ENCODE results near the gene MED25.

Gene MED25

DNA sequence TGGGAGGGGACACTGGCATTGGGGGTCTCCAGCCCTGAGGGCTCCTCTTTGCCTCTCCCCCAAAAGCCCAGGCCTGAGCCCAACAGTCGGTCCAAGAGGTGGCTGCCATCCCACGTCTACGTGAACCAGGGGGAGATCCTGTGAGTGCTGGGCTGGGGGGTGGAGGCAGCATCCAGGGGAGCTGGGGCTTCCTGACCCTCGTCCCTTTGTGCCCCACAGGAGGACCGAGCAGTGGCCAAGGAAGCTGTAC, 39.7 kb downstream of the MED25 start:
- peak overlapping the region; percentile 62 for H3K27ac Mint-ChIP-seq
- ATAC-seq (replicated peaks) (no peak), DNase-seq (no peak)
- peaks cover 13 to 41% of the 10 kb centered on the region in 2 donors for H3K4me1 Mint-ChIP-seq
- no peaks in the 10 kb centered on the region for H3K27me3 Mint-ChIP-seq
- peaks cover 40 to 58% of the 10 kb centered on the region in 2 donors for H3K36me3 Mint-ChIP-seq
- H3K4me3 Mint-ChIP-seq = no peak overlapping the region
- H3K9me3 Mint-ChIP-seq = no peaks in the 10 kb centered on the region

- Mint-ChIP-seq H3K9me3 (no peaks in the 10 kb centered on the region), H3K36me3 (peaks cover 45 to 63% of the 10 kb centered on the region in 2 donors), H3K4me1 (peaks cover 15 to 41% of the 10 kb centered on the region in 2 donors), H3K27ac (peak overlapping the region; percentile 75), H3K4me3 (no peak overlapping the region), H3K27me3 (no peaks in the 10 kb centered on the region)
- DNase-seq (no peak), ATAC-seq (replicated peaks) (no peak)
Observed at GRCh38 chr19:49858088-49858985, 40.2 kb downstream of the MED25 start.

DNA sequence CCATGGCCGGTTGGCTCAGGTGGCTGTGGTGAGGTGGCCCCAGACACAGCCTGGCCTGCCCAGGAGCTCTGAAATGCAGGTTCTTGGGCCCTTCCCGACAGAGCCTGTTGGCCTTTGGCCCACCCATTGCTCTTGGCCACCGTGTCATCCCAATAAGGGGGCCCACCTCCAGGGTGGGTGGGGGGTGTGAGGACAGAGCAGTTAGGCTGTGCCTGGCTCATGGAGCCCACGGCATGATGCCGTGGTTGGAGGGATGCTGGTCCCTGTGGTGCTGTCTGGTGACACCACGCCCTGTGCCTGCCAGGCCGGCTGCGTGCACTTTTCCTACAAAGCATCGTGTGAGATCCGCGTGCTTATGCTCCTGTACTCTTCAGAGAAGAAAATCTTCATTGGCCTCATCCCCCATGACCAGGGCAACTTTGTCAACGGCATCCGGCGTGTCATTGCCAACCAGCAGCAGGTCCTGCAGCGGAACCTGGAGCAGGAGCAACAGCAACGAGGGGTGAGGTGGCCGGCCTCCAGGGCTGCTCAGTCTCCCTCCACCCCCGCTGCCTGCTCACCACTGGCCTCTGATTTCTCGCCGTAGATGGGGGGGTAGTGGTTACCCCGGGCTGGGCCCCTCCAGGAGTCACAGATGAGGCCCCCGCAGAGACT, 41.7 kb downstream of the MED25 start:
- Mint-ChIP-seq H3K36me3 (peaks cover 57 to 77% of the 10 kb centered on the region in 2 donors), H3K27ac (peak overlapping the region; percentile 51), H3K4me3 (no peak overlapping the region), H3K27me3 (no peaks in the 10 kb centered on the region), H3K9me3 (no peaks in the 10 kb centered on the region), H3K4me1 (peaks cover 13 to 47% of the 10 kb centered on the region in 2 donors)
- DNase-seq = no peak
- ATAC-seq (replicated peaks) = no peak

- Mint-ChIP-seq H3K36me3 (peaks cover 59 to 79% of the 10 kb centered on the region in 2 donors), H3K27ac (no peak overlapping the region)
Observed at GRCh38 chr19:49860336-49861102, 42.4 kb downstream of the MED25 start.

GRCh38 chr19:49861107-49861506, 43.0 kb downstream of the MED25 start:
- peaks cover 15 to 48% of the 10 kb centered on the region in 2 donors for H3K4me1 Mint-ChIP-seq
- ATAC-seq (replicated peaks) (no peak), DNase-seq (no peak)
- peaks cover 59 to 79% of the 10 kb centered on the region in 2 donors for H3K36me3 Mint-ChIP-seq
- no peaks in the 10 kb centered on the region for H3K27me3 Mint-ChIP-seq
- H3K4me3 Mint-ChIP-seq = no peak overlapping the region
- H3K9me3 Mint-ChIP-seq = no peaks in the 10 kb centered on the region
- peak overlapping the region; percentile 31 for H3K27ac Mint-ChIP-seq

More at GRCh38 chr19:49860336-49861102, 42.4 kb downstream of the MED25 start:
- no peaks in the 10 kb centered on the region for H3K27me3 Mint-ChIP-seq
- H3K9me3 Mint-ChIP-seq = no peaks in the 10 kb centered on the region
- H3K4me3 Mint-ChIP-seq = no peak overlapping the region
- DNase-seq (no peak), ATAC-seq (replicated peaks) (no peak)
- H3K4me1 Mint-ChIP-seq = peaks cover 14 to 47% of the 10 kb centered on the region in 2 donors

DNA sequence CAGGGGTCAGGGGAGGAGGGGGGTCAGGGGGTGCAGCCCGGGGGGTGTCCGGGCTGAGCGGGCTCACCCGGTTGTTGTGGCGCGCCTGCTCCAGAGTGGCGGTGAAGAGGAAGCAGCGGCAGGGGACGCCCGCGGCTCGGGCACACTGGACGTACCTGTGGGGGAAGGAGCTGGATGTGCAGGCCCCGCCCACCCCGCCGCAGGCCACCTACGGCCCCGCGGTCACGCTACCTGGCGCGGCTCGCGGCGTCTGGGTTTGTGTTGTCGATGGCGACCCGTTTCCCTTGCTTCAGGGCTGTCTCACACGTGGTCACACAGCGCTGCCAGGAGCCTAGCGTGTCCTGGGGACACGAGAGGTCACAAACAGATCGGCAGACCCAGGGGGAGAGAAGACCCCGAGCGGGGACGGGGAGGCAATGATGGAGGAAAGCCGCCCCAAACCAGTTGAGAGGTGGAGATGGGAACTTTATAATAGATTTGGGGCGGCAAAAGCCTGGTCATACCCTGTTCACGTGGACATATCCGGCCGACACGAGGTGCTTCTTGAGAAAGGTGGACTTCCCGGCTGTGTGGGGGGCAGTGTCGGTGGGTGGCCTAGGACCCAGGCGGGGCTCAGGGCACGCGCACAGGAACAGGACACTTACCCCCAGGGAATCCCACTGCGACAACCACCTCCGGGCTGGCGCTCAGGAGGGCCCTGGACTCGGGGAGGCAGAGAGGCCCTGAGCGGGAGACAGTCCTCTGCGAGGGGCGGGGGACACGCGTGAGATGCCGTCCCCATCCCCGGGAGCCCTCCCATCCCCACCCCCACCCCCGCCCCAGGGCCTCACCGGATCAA, 43.7 kb downstream of the MED25 start:
- Mint-ChIP-seq H3K27ac (no peak overlapping the region), H3K4me3 (no peak overlapping the region), H3K4me1 (peaks cover 20 to 54% of the 10 kb centered on the region in 2 donors), H3K27me3 (no peaks in the 10 kb centered on the region), H3K36me3 (peaks cover 62 to 79% of the 10 kb centered on the region in 2 donors), H3K9me3 (no peaks in the 10 kb centered on the region)
- DNase-seq (no peak), ATAC-seq (replicated peaks) (no peak)

DNA sequence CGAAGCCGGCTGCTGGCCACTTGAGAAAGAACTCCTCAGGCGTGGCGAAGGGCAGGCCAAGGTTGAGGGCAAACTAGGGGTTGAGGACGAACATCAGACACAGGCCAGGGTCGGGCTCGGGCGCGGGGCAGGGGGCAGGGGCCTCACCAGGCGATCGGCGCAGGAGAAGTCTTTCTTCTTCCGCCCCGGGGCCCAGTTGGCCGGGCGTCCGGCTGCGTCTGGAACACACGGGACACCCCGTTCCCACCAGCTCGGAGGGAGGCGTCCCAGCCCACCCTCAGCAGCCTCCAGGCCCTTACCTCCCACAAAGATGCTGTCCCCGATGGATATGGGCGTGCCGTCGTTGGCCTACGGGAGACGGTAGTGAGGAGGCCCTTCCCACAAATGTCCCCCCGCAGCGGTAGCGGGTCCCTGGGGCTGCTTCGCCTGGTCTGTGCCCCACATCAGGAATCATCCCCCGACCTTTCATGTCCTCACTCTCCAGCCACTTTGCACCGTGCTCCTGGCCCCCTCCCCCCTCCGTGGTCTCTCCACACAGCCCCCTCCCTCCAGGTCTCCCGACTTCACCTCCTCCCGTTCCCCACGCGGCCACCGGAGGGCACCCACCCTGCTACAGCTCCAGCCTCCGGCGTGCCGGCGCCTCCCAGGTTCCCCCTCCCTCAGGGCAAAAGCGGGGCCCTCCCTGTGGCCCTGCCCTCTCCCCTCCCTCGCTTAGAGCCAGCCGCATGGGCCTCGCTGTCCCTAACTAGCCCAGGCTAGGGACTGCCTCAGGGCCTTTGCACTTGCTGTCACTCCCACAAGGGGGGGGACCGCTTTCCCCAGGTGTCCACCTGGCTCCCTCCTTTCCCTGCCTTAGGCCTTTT, 44.5 kb downstream of the MED25 start:
- Mint-ChIP-seq H3K27ac (peak overlapping the region; percentile 73), H3K36me3 (peaks cover 59 to 72% of the 10 kb centered on the region in 2 donors), H3K4me3 (no peak overlapping the region), H3K9me3 (no peaks in the 10 kb centered on the region), H3K27me3 (no peaks in the 10 kb centered on the region), H3K4me1 (peaks cover 22 to 57% of the 10 kb centered on the region in 2 donors)
- no peak for DNase-seq
- ATAC-seq (replicated peaks) = no peak

- H3K9me3 Mint-ChIP-seq = no peaks in the 10 kb centered on the region
- H3K27ac Mint-ChIP-seq = no peak overlapping the region
- H3K36me3 Mint-ChIP-seq = peaks cover 52 to 66% of the 10 kb centered on the region in 2 donors
- H3K27me3 Mint-ChIP-seq = no peaks in the 10 kb centered on the region
- ATAC-seq (replicated peaks) (no peak), DNase-seq (no peak)
- no peak overlapping the region for H3K4me3 Mint-ChIP-seq
- peaks cover 23 to 57% of the 10 kb centered on the region in 2 donors for H3K4me1 Mint-ChIP-seq
Observed at GRCh38 chr19:49863254-49863934, 45.3 kb downstream of the MED25 start.

- Mint-ChIP-seq H3K27me3 (no peaks in the 10 kb centered on the region), H3K4me1 (peaks cover 23 to 54% of the 10 kb centered on the region in 2 donors), H3K36me3 (peaks cover 48 to 63% of the 10 kb centered on the region in 2 donors), H3K27ac (no peak overlapping the region), H3K9me3 (no peaks in the 10 kb centered on the region), H3K4me3 (no peak overlapping the region)
- ATAC-seq (replicated peaks) (no peak), DNase-seq (no peak)
Observed at GRCh38 chr19:49863935-49864320, 45.8 kb downstream of the MED25 start.

GRCh38 chr19:49864890-49865289, 46.8 kb downstream of the MED25 start:
- Mint-ChIP-seq H3K27me3 (no peaks in the 10 kb centered on the region), H3K9me3 (no peaks in the 10 kb centered on the region), H3K4me1 (peaks cover 23 to 52% of the 10 kb centered on the region in 2 donors), H3K4me3 (peak overlapping the region in 1 of 2 donors; percentile 28), H3K27ac (peak overlapping the region; percentile 47), H3K36me3 (peaks cover 43 to 59% of the 10 kb centered on the region in 2 donors)
- ATAC-seq (replicated peaks) (no peak), DNase-seq (no peak)

DNA sequence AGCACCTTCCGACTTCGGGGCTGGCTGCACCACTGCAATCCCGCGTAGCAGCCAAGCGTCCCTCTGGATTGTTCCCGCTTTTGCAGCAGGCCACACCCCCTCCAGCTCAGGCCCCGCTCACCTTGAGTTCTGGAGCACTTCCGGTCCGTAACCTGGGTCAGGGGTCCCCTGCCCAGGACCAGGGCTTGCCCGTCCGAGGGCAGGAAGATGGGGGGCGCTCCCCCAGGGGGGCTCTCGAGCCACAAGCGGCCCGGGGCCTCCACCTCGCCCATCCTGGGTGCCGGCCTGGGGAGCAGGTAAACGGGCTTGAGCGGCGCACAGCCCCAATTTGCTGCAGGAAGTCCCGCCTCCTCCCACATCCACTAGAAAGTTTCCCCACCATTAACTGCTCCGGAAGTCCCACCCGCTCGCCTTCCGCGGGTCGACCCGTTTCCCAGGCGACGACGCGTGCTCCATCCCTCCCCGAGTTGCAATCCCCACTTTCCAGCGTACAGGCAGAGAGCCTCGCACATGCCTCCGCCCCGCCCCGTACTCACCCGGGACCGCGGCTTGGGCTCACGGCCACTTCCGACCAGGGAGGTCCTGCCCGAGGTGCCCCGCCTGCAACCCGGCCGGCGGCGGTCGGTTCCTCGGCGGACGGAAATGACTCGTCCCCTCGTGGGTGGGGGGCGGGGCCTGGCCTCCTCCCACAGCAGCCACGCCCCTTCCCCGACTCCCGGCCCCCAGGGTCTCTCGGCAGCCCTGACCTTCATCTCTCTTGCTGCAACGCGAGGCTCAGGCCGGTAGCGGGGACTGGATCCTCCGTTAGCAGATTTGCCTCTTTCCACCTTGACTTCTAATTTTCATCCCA, 49.1 kb downstream of the MED25 start, which contains the start of gene PNKP:
Gene PNKP, minus strand, starts transcription at position 644 of the 850 bp plus-strand sequence. Its CDS starts 372 bp downstream, at position 272.
- Mint-ChIP-seq H3K4me1 (peaks cover 30 to 61% of the 10 kb centered on the region in 2 donors), H3K36me3 (peaks cover 42 to 45% of the 10 kb centered on the region in 2 donors), H3K4me3 (peak within 1 kb of the TSS in 1 of 2 donors; percentile 100), H3K9me3 (no peaks in the 10 kb centered on the region), H3K27ac (peak within 1 kb of the TSS; percentile 99), H3K27me3 (no peaks in the 10 kb centered on the region)
- peak; percentile 84 for DNase-seq
- ATAC-seq (replicated peaks) = peak; percentile 61 to 64

DNA sequence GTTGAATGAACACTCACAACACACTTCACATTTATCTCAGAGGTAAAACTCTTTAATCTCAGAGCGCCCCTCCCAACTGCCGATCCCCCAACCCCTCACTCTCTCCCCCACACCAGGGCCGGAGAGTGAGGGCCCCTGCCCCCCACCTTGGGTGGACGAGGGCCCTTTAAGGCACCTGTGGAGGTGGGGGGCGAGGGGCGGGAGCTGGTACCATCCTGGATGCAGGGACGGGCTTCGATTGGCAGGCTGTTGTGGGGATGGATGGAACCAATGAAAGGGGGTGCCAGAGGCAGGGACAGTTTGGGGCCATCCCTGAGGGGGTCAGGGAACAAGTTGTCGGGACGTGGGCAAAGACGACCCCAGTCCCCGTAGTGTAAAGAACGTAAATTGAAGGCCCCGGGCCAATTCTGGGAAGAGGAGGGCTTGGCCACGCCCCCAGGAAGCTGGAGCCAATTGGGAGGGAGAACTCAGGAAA, 51.0 kb downstream of the MED25 start:
- H3K4me3 Mint-ChIP-seq = no peak overlapping the region
- H3K27me3 Mint-ChIP-seq = no peaks in the 10 kb centered on the region
- ATAC-seq (replicated peaks) (peak; percentile 27 to 30), DNase-seq (no peak)
- H3K9me3 Mint-ChIP-seq = no peaks in the 10 kb centered on the region
- no peak overlapping the region for H3K27ac Mint-ChIP-seq
- H3K4me1 Mint-ChIP-seq = peaks cover 27 to 55% of the 10 kb centered on the region in 2 donors
- H3K36me3 Mint-ChIP-seq = peaks cover 31 to 41% of the 10 kb centered on the region in 2 donors
